ENCODE results near the gene CASP10. TPM values are rescaled to one million over a fixed set of nuclear protein-coding genes. Genes with fewer than 3 reads are reported as not detected.
"Not testable (repeated sequence)": the region's sequence is repeated elsewhere in the genome, so short reads cannot be mapped to it uniquely, and the experiment has no call there.

Gene CASP10
- total and polyA plus RNA-seq, 2 experiments from 2014 or later = 2.9 to 5.1 TPM

DNA sequence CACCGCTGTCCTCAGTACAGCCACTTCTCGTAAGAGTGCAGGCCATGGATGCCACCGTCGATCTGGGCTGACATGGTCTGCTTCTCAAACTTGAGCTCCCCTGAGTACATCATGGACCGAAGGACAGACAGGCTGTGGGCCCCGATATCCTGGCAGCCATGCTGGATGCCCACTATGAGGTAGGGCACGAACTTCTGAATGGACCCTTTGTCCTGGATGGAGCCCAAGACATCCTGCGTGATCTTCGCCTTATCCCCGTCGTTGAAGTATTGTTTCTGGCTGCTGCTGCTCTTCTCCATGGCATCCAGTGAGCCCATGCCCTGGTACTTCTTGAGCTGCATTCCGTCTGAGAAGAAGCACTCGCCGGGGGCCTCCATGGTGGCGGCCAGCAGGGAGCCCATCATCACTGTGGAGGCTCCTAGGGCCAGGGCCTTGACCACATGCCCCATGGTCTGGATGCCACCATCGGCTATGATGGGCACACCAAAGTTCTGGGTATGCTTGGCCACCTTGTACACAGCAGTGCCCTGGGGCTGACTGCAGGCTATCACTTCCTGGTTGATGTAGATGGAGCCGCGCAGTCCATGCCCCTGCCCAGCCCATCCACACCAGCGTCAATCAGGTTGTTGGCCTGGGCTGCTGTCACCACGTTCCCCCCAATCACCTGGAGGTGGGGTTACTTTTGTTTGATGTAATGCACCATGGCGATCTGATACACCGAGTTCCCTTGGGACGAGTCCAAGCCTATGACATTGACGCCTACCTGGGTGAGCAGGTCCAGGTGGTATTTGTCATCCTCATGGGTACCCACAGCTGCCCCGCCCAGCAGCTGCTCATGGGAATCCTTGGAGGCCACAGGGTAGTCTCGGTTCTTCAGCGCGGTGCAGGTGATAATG lies 45.2 kb upstream of the CASP10 start:
- H3K4me2 ChIP-seq (ENCODE audit: unreplicated experiment) = no peak overlapping the region
- no peaks in the 10 kb centered on the region for H3K9me3 ChIP-seq (ENCODE audit: low read depth)
- H3K27me3 ChIP-seq (replicated peaks; ENCODE audit: insufficient read depth) = no peaks in the 10 kb centered on the region
- in situ Hi-C loops (cut with MboI) = no loop called here
- H3K27ac ChIP-seq = no peak overlapping the region
- H4K20me1 ChIP-seq (ENCODE audit: insufficient read depth) = no peaks in the 10 kb centered on the region
- H3F3A ChIP-seq (ENCODE audit: insufficient read depth) = 0 out of 2 replicates have a peak, but pooled peaks cover 5% of the 10 kb centered on the region
- no peak overlapping the region for H3K9ac ChIP-seq
- no peak overlapping the region for H3K4me3 ChIP-seq
- H3K9me2 ChIP-seq (ENCODE audit: insufficient read depth) = no peaks in the 10 kb centered on the region
- 97% methylated on average over 28 of the region's 28 CpGs for WGBS, 2 experiments (ENCODE audit: low coverage in 1 of 2, low lambda C conversion rate in 2 of 2, missing lambda C conversion rate in 2 of 2)
- no peak overlapping the region for H2AFZ ChIP-seq
- peaks cover 11% of the 10 kb centered on the region; the same call in 1 of the 2 replicates for H3K4me1 ChIP-seq (ENCODE audit: insufficient read depth)
- no peak for TF ChIP-seq EZH2phosphoT487 (IDR thresholded peaks at IDR 0.05; ENCODE audit: insufficient read depth, low read depth)
- no peak for TF ChIP-seq EZH2 (IDR thresholded peaks at IDR 0.05; ENCODE audit: insufficient read depth, poor library complexity, severe bottlenecking)
- H3K36me3 ChIP-seq (ENCODE audit: low read depth) = peaks cover 47% of the 10 kb centered on the region
- no peak for DNase-seq
- H3K79me2 ChIP-seq (ENCODE audit: insufficient read depth) = peaks cover 78% of the 10 kb centered on the region

DNA sequence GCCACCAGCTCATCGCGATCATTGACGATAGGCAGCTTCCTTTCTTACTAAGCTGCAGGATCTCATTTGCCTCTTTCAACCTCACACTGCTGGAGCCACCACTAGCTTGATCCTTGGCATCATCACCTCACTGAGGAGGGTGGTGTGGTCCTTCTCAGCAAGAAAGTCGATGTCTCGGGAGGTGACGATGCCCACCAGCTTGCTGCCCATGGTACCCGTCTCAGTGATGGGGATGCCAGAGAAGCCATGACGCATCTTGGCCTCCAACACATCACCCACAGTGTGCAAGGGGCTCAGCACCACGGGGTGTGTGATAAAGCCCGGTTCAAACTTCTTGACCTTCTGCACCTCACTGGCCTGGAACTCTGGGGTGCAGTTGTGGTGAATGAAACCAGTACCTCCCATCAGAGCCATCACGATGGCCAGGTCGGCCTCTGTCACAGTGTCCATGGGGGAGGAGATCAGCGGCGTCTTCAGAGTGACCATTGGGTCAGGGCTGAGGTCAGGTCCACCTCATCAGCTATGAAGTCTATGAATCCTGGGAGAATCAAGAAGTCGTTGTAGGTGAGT lies 44.5 kb upstream of the CASP10 start:
- Histone ChIP-seq H3F3A (ENCODE audit: insufficient read depth) (0 out of 2 replicates have a peak, but pooled peaks cover 5% of the 10 kb centered on the region), H3K9ac (no peak overlapping the region), H3K9me2 (ENCODE audit: insufficient read depth) (no peaks in the 10 kb centered on the region), H3K79me2 (ENCODE audit: insufficient read depth) (peaks cover 76% of the 10 kb centered on the region), H3K4me3 (no peak overlapping the region), H2AFZ (no peak overlapping the region), H3K27me3 (replicated peaks; ENCODE audit: insufficient read depth) (no peaks in the 10 kb centered on the region), H3K4me1 (ENCODE audit: insufficient read depth) (0 out of 2 replicates have a peak, but pooled peaks cover 9% of the 10 kb centered on the region), H3K36me3 (ENCODE audit: low read depth) (peaks cover 54% of the 10 kb centered on the region), H3K4me2 (ENCODE audit: unreplicated experiment) (no peak overlapping the region), H3K27ac (no peak overlapping the region), H3K9me3 (ENCODE audit: low read depth) (no peaks in the 10 kb centered on the region), H4K20me1 (ENCODE audit: insufficient read depth) (no peaks in the 10 kb centered on the region)
- TF ChIP-seq EZH2phosphoT487 (IDR thresholded peaks at IDR 0.05; ENCODE audit: insufficient read depth, low read depth) (no peak), EZH2 (IDR thresholded peaks at IDR 0.05; ENCODE audit: insufficient read depth, poor library complexity, severe bottlenecking) (no peak)
- in situ Hi-C loops (cut with MboI) = no loop called here
- DNase-seq = no peak
- whole genome bisulfite sequencing, 2 experiments (ENCODE audit: low coverage in 1 of 2, low lambda C conversion rate in 2 of 2, missing lambda C conversion rate in 2 of 2) = 92 to 98% methylated on average over 15 of the region's 15 CpGs

DNA sequence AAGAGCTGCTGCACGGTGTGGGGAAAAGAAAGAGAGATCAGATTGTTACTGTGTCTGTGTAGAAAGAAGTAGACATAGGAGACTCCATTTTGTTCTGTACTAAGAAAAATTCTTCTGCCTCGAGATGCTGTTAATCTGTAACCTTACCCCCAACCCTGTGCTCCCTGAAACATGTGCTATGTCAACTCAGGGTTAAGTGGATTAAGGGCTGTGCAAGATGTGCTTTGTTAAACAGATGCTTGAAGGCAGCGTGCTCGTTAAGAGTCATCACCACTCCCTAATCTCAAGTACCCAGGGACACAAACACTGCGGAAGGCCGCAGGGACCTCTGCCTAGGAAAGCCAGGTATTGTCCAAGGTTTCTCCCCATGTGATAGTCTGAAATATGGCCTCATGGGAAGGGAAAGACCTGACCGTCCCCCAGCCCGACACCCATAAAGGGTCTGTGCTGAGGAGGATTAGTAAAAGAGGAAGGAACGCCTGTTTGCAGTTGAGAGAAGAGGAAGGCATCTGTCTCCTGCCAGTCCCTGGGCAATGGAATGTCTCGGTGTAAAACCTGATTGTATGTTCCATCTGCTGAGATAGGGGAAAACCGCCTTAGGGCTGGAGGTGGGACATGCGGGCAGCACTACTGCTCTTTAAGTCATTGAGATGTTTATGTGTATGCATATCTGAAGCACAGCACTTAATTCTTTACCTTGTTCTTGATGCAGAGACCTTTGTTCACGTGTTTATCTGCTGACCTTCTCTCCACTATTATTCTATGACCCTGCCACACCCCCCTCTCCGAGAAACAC lies 43.8 kb upstream of the CASP10 start:
- H2AFZ ChIP-seq; H3K27ac ChIP-seq; H3K4me1 ChIP-seq (ENCODE audit: insufficient read depth); H3K9ac ChIP-seq; in situ Hi-C loops (cut with MboI); H3K9me2 ChIP-seq (ENCODE audit: insufficient read depth); H3K4me2 ChIP-seq (ENCODE audit: unreplicated experiment); H3F3A ChIP-seq (ENCODE audit: insufficient read depth); H4K20me1 ChIP-seq (ENCODE audit: insufficient read depth); H3K9me3 ChIP-seq (ENCODE audit: low read depth); H3K4me3 ChIP-seq; DNase-seq; H3K27me3 ChIP-seq (replicated peaks; ENCODE audit: insufficient read depth): not testable (repeated sequence)
- WGBS, 2 experiments (ENCODE audit: low coverage in 1 of 2, low lambda C conversion rate in 2 of 2, missing lambda C conversion rate in 2 of 2) = 79 to 83% methylated on average over 13 to 14 of the region's 14 CpGs
- peaks cover 55% of the 10 kb centered on the region for H3K36me3 ChIP-seq (ENCODE audit: low read depth)
- peaks cover 75% of the 10 kb centered on the region for H3K79me2 ChIP-seq (ENCODE audit: insufficient read depth)

DNA sequence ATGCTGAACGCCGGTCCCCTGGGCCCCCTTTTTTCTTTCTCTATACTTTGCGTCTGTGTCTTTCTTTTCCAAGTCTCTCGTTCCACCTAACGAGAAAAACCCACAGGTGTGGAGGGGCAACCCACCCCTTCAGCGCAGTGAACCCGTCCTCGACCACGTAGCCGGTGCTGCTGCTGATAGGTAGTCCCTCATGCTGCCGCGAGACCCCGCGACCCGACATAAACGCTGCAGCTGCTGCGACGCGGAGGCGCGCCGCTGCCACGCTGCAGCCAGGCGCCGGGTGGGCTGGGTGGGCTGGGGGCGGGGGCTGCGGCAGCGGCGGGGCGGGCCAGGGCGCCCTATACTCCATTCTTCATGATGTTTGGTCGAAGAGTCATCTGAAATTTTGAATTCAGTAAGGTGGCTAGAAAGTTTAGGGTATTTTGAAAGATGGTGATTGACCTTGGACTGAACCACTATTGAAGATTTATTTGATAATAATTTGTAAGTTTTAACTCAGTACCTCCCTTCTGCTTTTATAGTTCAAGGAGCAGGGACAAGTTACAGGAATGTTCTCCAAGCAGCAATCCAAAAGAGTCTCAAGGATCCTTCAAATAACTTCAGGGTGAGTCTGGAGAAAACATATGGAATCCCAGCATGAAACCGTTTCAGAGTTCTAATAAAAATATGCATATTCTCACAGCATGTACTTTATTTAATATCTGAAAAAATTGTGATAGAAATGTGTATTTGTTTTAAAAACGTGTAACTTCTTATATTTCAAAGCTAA lies 42.9 kb upstream of the CASP10 start:
- WGBS, 2 experiments (ENCODE audit: low coverage in 1 of 2, low lambda C conversion rate in 2 of 2, missing lambda C conversion rate in 2 of 2) = 80 to 85% methylated on average over 24 to 34 of the region's 34 CpGs

More for the DNA sequence above, 42.9 kb upstream of the CASP10 start:
- H3K9ac ChIP-seq = no peak overlapping the region
- H3K79me2 ChIP-seq (ENCODE audit: insufficient read depth) = peaks cover 75% of the 10 kb centered on the region
- H3K4me3 ChIP-seq = no peak overlapping the region
- H3F3A ChIP-seq (ENCODE audit: insufficient read depth) = 0 out of 2 replicates have a peak, but pooled peaks cover 5% of the 10 kb centered on the region
- H2AFZ ChIP-seq = no peak overlapping the region
- no peak for DNase-seq
- 0 out of 2 replicates have a peak, but pooled peaks cover 4% of the 10 kb centered on the region for H3K4me1 ChIP-seq (ENCODE audit: insufficient read depth)
- peaks cover 60% of the 10 kb centered on the region for H3K36me3 ChIP-seq (ENCODE audit: low read depth)
- no peak overlapping the region for H3K27ac ChIP-seq
- H3K27me3 ChIP-seq (replicated peaks; ENCODE audit: insufficient read depth) = no peaks in the 10 kb centered on the region
- no peaks in the 10 kb centered on the region for H3K9me3 ChIP-seq (ENCODE audit: low read depth)
- in situ Hi-C loops (cut with MboI) = no loop called here
- no peaks in the 10 kb centered on the region for H4K20me1 ChIP-seq (ENCODE audit: insufficient read depth)
- H3K9me2 ChIP-seq (ENCODE audit: insufficient read depth) = no peaks in the 10 kb centered on the region
- no peak overlapping the region for H3K4me2 ChIP-seq (ENCODE audit: unreplicated experiment)
- TF ChIP-seq EZH2phosphoT487 (IDR thresholded peaks at IDR 0.05; ENCODE audit: insufficient read depth, low read depth) (no peak), EZH2 (IDR thresholded peaks at IDR 0.05; ENCODE audit: insufficient read depth, poor library complexity, severe bottlenecking) (no peak)

All from GM23248 (cell line).